IMR-90 (cell line): Measurements from ENCODE around the gene AGPS. TPM values are rescaled to one million over a fixed set of nuclear protein-coding genes. Genes with fewer than 3 reads are reported as not detected.

Source experiments
- ATAC-seq: fragments of 200-7000 bp; cut with Tn5 transposase; 2 replicates; pipeline ENCODE4 v1.9.1; 2020; ENCODE audit warnings: low read depth, mild to moderate bottlenecking, moderate library complexity
- BruUV-seq: library from RNA; stranded (reverse); fragments of 400-500 nt; replicated peaks from 2 replicates; lab custom pipeline; 2021; lab: Mats Ljungman, UMichigan
- CTCF ChIA-PET: fragments of 300-600 bp; formaldehyde crosslinking; extraction: SDS; loops from one replicate; lab custom pipeline; 2021; ENCODE audit warnings: antibody characterized with exemption; lab: Yijun Ruan, JAX
- POLR2A ChIA-PET: fragments of 300-600 bp; sonication (Branson Sonifier 250); formaldehyde crosslinking; loops from one replicate; lab custom pipeline; 2022; ENCODE audit warnings: antibody characterized with exemption; ENCODE audit not compliant: unreplicated experiment; lab: Charles Lee
- DNase-seq: peaks from one replicate; pipeline ENCODE4 v3.0.0; 2013
- H2AFZ ChIP-seq: replicated peaks from 2 replicates; pipeline ENCODE3; 2013; ENCODE audit warnings: low read length, mild to moderate bottlenecking; ENCODE audit not compliant: poor library complexity
- H2AK5ac ChIP-seq: 2 replicates; pipeline ENCODE4 v1.6.1; 2013; ENCODE audit warnings: low read depth, low read length, inconsistent platforms
- H2AK9ac ChIP-seq: replicated peaks from 2 replicates; pipeline ENCODE3; 2013; ENCODE audit warnings: mild to moderate bottlenecking, low read depth, low read length, moderate library complexity; ENCODE audit not compliant: poor library complexity
- H2BK120ac ChIP-seq: 2 replicates; pipeline ENCODE4 v1.6.1; 2013; ENCODE audit warnings: low read depth, low read length, inconsistent platforms
- H2BK15ac ChIP-seq: 3 replicates; pipeline ENCODE4 v1.6.1; 2013; ENCODE audit warnings: low read depth, low read length, inconsistent platforms
- H2BK20ac ChIP-seq: 2 replicates; pipeline ENCODE4 v1.6.1; 2013; ENCODE audit warnings: low read depth, mild to moderate bottlenecking, inconsistent platforms, low read length, moderate library complexity
- H2BK5ac ChIP-seq: 2 replicates; pipeline ENCODE4 v1.6.1; 2013; ENCODE audit warnings: mild to moderate bottlenecking, low read depth, low read length, inconsistent platforms; ENCODE audit not compliant: poor library complexity, severe bottlenecking
- H3K14ac ChIP-seq: replicated peaks from 2 replicates; pipeline ENCODE4 v1.6.1; 2013; ENCODE audit warnings: low read depth, low read length, inconsistent platforms
- H3K18ac ChIP-seq: 2 replicates; pipeline ENCODE4 v1.6.1; 2013; ENCODE audit warnings: low read depth, low read length, control low read depth
- H3K23ac ChIP-seq: 2 replicates; pipeline ENCODE4 v1.6.1; 2013; ENCODE audit warnings: low read depth, low read length, inconsistent platforms
- H3K27ac ChIP-seq: 2 replicates; pipeline ENCODE4 v1.5.1; 2013; ENCODE audit warnings: mild to moderate bottlenecking, control low read depth, low read length; ENCODE audit not compliant: insufficient read depth
- H3K27me3 ChIP-seq: 2 replicates; pipeline ENCODE4 v1.6.1; 2013; ENCODE audit warnings: low read length; ENCODE audit not compliant: control insufficient read depth, insufficient read depth
- H3K36me3 ChIP-seq: 2 replicates; pipeline ENCODE4 v1.6.1; 2013; ENCODE audit warnings: low read length, mixed read lengths; ENCODE audit not compliant: control insufficient read depth, insufficient read depth
- H3K4ac ChIP-seq: 2 replicates; pipeline ENCODE4 v1.6.1; 2013; ENCODE audit warnings: low read depth, low read length, inconsistent platforms
- H3K4me1 ChIP-seq: 2 replicates; pipeline ENCODE4 v1.6.1; 2013; ENCODE audit warnings: low read length, mixed read lengths; ENCODE audit not compliant: control insufficient read depth, insufficient read depth
- H3K4me2 ChIP-seq: 2 replicates; pipeline ENCODE4 v1.6.1; 2013; ENCODE audit warnings: low read depth, mild to moderate bottlenecking, control low read depth, low read length, moderate library complexity
- H3K4me3 ChIP-seq: 2 replicates; pipeline ENCODE4 v1.5.1; 2013; ENCODE audit warnings: low read depth, mild to moderate bottlenecking, control low read depth, low read length, moderate library complexity; ENCODE audit not compliant: insufficient read depth
- H3K56ac ChIP-seq: 2 replicates; pipeline ENCODE4 v1.6.1; 2013; ENCODE audit warnings: low read length, inconsistent platforms; ENCODE audit not compliant: insufficient read depth; ENCODE audit errors: extremely low read depth
- H3K79me1 ChIP-seq, 2 experiments: 2 replicates each; pipeline ENCODE4 v1.6.1; 2013; ENCODE audit warnings: low read length in 2 of 2, inconsistent platforms in 1 of 2, low read depth in 1 of 2
- H3K9ac ChIP-seq: 2 replicates; pipeline ENCODE4 v1.6.1; 2013; ENCODE audit warnings: low read depth, low read length, control low read depth
- H3K9me1 ChIP-seq: 2 replicates; pipeline ENCODE4 v1.6.1; 2013; ENCODE audit warnings: low read length, inconsistent platforms; ENCODE audit not compliant: insufficient read depth
- H3K9me3 ChIP-seq: 2 replicates; pipeline ENCODE4 v1.6.1; 2013; ENCODE audit warnings: low read length; ENCODE audit not compliant: control insufficient read depth, insufficient read depth
- H4K20me1 ChIP-seq: 2 replicates; pipeline ENCODE4 v1.6.1; 2013; ENCODE audit warnings: low read length, inconsistent platforms; ENCODE audit not compliant: insufficient read depth
- H4K5ac ChIP-seq: 2 replicates; pipeline ENCODE4 v1.6.1; 2013; ENCODE audit warnings: mild to moderate bottlenecking, low read depth, low read length, control low read depth
- H4K8ac ChIP-seq, 2 experiments: 2 replicates each; pipeline ENCODE4 v1.6.1; 2013; ENCODE audit warnings: low read depth in 2 of 2, low read length in 2 of 2, control low read depth in 1 of 2, inconsistent platforms in 1 of 2
- H4K91ac ChIP-seq: 2 replicates; pipeline ENCODE4 v1.6.1; 2013; ENCODE audit warnings: low read depth, low read length, inconsistent platforms; ENCODE audit not compliant: insufficient read depth
- CEBPB ChIP-seq: IDR thresholded peaks from 2 replicates; pipeline ENCODE4 v1.6.1; 2012; ENCODE audit warnings: low read depth, low read length, improper control_type of control experiment
- CHD1 ChIP-seq: IDR thresholded peaks from 2 replicates; pipeline ENCODE4 v1.6.1; 2012; ENCODE audit warnings: low read depth, low read length, improper control_type of control experiment
- MAFK ChIP-seq: IDR thresholded peaks from 2 replicates; pipeline ENCODE4 v1.6.1; 2012; ENCODE audit warnings: low read depth, low read length, improper control_type of control experiment
- MAZ ChIP-seq: IDR thresholded peaks from 2 replicates; pipeline ENCODE4 v1.6.1; 2012; ENCODE audit warnings: low read depth, mild to moderate bottlenecking, low read length, improper control_type of control experiment, moderate library complexity, borderline replicate concordance
- NFE2L2 ChIP-seq: fragments of 150-350 bp; IDR thresholded peaks from 2 replicates; pipeline ENCODE4 v1.6.1; 2016; ENCODE audit warnings: low read depth, mild to moderate bottlenecking, low read length
- RAD21 ChIP-seq: IDR thresholded peaks from 2 replicates; pipeline ENCODE4 v1.6.1; 2012; ENCODE audit warnings: low read length, improper control_type of control experiment
- RCOR1 ChIP-seq: IDR thresholded peaks from 2 replicates; pipeline ENCODE4 v1.6.1; 2012; ENCODE audit warnings: mild to moderate bottlenecking, low read length, improper control_type of control experiment; ENCODE audit not compliant: insufficient replicate concordance
- RFX5 ChIP-seq: IDR thresholded peaks from 2 replicates; pipeline ENCODE4 v1.8.0; 2012; ENCODE audit warnings: low read depth, mild to moderate bottlenecking, low read length, moderate library complexity
- WGBS, 2 experiments: methylation state at CpG; one replicate each; pipeline versions ENCODE4 v1.1.5 to v1.1.7; 2013; ENCODE audit warnings: missing lambda C conversion rate in 2 of 2; ENCODE audit not compliant: insufficient read length in 1 of 2; ENCODE audit errors: extremely low coverage in 2 of 2; 5-methylcytosine and 5-hydroxymethylcytosine counted together
- dilution Hi-C: fragments of 300-500 bp; cut with HindIII; formaldehyde crosslinking; loops from one replicate; pipeline ENCODE4 v1.14.3; 2018; ENCODE audit warnings: low sequenced_read_pairs; ENCODE audit not compliant: unreplicated experiment
- in situ Hi-C: fragments of 300-500 bp; cut with MboI; formaldehyde crosslinking; loops from 3 replicates; pipeline ENCODE4 v1.14.3; 2019; ENCODE audit warnings: low sequenced_read_pairs, inconsistent platforms, mixed read lengths
- intact Hi-C: fragments of 100-400 bp; cut with micrococcal nuclease; formaldehyde crosslinking; loops from 2 replicates; pipeline ENCODE4 v1.10.0; 2022
- polyA plus RNA-seq, 3 experiments: library from polyadenylated mRNA; depleted of rRNA; stranded (reverse); fragments of >200 nt; gene quantifications; 2 replicates each; pipeline ENCODE4 v1.2.3, GENCODE V29; 2012; ENCODE audit warnings: low replicate concordance in 1 of 3
- total RNA-seq: library from RNA; depleted of rRNA; stranded (reverse); fragments of >200 nt; gene quantifications from 2 replicates; pipeline ENCODE4 v1.2.3, GENCODE V29; 2012

The AGPS gene
- total and polyA plus RNA-seq, 2 of the 4 experiments (the other 2 are of a cell fraction) = 6.6 to 18.6 TPM

DNA sequence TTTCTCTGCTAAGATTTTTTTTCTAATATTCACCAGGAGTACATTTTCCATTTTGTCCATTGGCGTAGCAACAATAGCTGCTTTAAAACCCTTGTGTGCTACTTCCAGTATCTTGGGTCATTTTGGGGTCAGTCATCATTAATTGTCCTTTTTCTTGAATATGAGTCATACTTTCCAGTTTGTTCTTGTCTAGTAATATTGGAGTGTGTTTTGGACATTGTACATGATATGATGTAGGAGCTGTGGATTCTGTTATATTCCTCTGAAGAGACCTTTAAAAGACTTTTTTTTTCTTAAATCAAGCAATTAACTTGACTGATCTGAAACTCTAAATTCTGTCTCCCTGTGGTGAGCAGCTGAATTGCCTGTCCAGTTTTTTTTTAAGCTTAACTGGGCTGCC, 40.8 kb downstream of the AGPS start:
- in situ Hi-C loops (no loop called here), dilution Hi-C loops (no loop called here), intact Hi-C loops (no loop called here)
- Histone ChIP-seq H2BK5ac (no peak overlapping the region), H3K4me2 (no peak overlapping the region), H2BK15ac (no peak overlapping the region), H2BK120ac (no peak overlapping the region), H3K23ac (no peak overlapping the region), H3K27ac (no peak overlapping the region), H3K18ac (no peak overlapping the region), H4K8ac (no peak overlapping the region), H4K91ac (no peak overlapping the region), H2AFZ (no peak overlapping the region), H3K9ac (no peak overlapping the region), H3K9me1 (peaks cover 9% of the 10 kb centered on the region; the same call in 1 of the 2 replicates), H4K5ac (no peak overlapping the region), H4K20me1 (peaks cover 13% of the 10 kb centered on the region), H3K27me3 (no peaks in the 10 kb centered on the region), H2BK20ac (no peak overlapping the region), H2AK5ac (no peak overlapping the region), H3K14ac (no peak overlapping the region), H2AK9ac (no peak overlapping the region), H3K9me3 (peaks cover 7% of the 10 kb centered on the region), H3K79me1 (peaks cover 14 to 29% of the 10 kb centered on the region in 2 experiments), H3K4me3 (no peak overlapping the region), H3K56ac (no peak overlapping the region), H3K4ac (no peak overlapping the region), H3K36me3 (peaks cover 2% of the 10 kb centered on the region; the same call in 1 of the 2 replicates), H3K4me1 (peaks cover 10% of the 10 kb centered on the region)
- no peak for DNase-seq
- CTCF ChIA-PET = interaction anchor here (0.6 to 1.2 kb wide), 3 partner anchors 14 to 57 kb away, joined by 3 read pairs; no protein-coding TSS in a partner anchor
- no TSS peak for BruUV-seq
- TF ChIP-seq CEBPB = no peak
- TF ChIP-seq RAD21 = no peak
- TF ChIP-seq NFE2L2 = no peak
- no peak for TF ChIP-seq CHD1
- TF ChIP-seq RFX5 = no peak
- TF ChIP-seq MAZ = no peak
- TF ChIP-seq RCOR1 = no peak
- TF ChIP-seq MAFK = no peak
- WGBS, 2 experiments = no CpG with 5 or more reads among the region's 1 CpG
- POLR2A ChIA-PET = no interaction called here
- no peak for ATAC-seq
